Activated T-cell treated with anti-CD3 and anti-CD28 coated beads for 4 hours (primary cell): Measurements from ENCODE around the gene MBP.

Experiments
- DNase-seq: peaks from one replicate; pipeline ENCODE4 v3.0.0-alpha.2; 2020

MBP gene

GRCh38 chr18:77065221-77065981 is 67.2 kb downstream of the MBP start:
- no peak for DNase-seq

- DNase-seq: peak; percentile 57
Measured at GRCh38 chr18:77063260-77063659, 69.3 kb downstream of the MBP start.

DNA sequence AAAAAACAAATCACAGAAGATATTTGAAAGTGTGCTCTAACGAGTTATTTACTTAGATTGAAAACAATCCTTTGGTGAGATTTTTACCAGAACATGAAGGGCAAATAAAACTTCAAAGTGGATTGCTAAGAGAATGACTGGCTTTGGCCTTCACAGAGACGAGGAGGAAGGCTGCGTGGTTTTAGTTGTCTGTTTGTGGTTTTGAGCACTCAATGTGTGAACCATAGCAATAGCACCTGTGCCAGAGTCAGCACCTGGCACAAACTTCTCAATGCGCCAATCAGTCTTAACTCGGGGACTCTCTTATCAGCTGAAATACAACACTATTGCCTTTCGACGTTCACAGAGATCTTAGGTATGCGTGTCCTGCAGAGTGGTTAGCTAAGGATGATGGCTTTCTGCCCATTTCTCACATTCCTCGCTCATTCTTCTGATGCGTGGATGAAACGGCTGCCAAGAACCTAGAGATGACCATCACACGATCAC is 70.0 kb downstream of the MBP start:
- no peak for DNase-seq

- DNase-seq: no peak
Measured at GRCh38 chr18:77061946-77062517, 70.6 kb downstream of the MBP start.

DNA sequence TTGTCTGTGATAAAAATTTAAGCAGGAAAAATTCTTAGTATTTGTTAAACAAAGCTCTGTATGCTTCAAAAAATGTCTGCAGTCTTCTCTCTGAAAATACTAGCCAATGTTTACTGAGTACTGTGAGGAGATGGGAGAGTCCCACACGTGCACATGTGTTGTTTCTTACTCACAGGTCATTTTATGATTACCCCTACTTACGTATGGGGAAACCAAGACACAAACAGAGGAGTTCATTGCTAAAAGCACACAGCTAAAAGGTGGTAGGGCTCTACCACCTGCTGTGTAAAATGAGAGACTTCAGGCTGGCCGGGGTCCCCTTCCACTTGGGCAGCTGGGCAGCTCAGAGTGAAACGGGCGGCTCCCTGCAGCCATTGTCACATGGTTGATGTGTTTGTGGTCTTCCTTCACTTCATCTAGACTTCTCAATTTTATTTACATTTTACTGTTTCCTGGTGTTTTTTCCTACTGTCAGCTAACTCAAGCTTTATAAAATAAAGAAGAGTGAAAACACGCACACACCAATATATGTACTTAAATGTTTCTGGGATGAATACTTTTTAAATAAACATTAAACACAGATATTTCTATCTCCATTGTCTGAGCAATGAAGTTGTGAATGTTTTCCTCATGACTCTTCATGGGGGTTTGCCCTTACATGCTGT is 71.2 kb downstream of the MBP start:
- DNase-seq: no peak

GRCh38 chr18:77060151-77060550 is 72.4 kb downstream of the MBP start:
- no peak for DNase-seq

DNA sequence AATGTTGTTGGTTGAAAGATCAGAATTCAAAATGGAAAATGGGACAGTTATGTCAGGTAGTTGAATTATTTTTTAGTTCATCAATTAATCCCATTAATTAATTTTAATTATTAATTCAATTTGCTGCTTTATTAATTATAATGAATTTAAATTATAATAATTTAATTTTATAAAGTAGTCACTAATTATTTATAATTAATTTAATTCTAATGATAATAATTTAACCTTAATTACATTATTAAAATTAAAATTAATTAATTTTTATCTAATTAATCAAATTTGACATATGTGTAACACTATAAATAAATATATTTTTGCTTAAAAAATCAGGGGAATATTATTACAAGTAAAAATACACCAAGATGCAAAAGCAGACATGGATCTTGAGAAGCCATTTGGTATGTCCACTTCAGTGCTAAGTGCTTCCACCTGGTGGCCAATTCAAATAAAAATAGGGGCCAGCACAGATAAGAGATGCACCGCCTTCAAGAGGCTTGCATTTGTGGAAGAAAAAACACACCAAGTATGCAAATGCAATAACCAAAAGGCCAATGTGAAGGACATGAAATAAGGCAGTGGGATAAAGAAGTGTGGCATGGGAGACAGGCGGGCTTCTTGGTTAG is 73.2 kb downstream of the MBP start:
- DNase-seq: no peak

GRCh38 chr18:77058290-77058835 is 74.2 kb downstream of the MBP start:
- DNase-seq: no peak

- DNase-seq: no peak
Measured at GRCh38 chr18:77057006-77057395, 75.6 kb downstream of the MBP start.

GRCh38 chr18:77056344-77057005 is 76.1 kb downstream of the MBP start:
- DNase-seq: no peak

- DNase-seq: no peak
Measured at GRCh38 chr18:77055429-77056300, 76.9 kb downstream of the MBP start.

- DNase-seq: peak; percentile 48
Measured at GRCh38 chr18:77054606-77055428, 77.8 kb downstream of the MBP start.

GRCh38 chr18:77054288-77054605 is 78.3 kb downstream of the MBP start:
- DNase-seq: no peak

DNA sequence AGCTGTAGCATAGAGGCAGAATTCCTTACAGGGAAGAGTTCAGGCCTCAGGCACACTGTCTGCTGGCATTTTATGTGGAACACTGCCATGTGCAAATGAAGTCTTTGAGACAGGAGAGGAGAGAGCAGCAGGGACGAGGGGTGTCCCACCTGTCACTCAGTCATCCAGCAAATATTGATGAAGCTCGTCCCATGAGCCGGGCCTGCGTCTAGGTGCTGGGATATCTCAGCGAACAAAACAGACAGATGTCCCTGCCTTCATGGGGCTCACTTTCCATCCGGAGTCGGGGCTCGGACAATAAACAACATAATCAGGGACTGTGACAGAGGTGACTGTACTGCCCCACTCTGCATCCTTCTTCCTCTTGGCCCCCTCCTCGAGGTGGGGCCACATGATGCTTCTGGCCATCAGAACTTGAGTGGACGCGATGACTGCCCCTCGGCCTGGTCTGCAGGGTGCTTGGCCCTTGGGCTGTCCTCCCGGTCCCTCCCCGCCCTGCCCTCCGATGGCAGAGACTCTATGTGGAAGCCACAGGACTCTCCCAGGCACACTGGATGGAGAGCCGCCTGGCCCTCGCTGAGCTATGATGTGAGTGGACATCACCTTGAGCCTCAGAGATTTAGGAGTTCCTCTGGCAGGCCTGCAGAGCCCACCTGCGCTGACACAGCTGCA is 78.8 kb downstream of the MBP start:
- DNase-seq: no peak

- no peak for DNase-seq
Measured at GRCh38 chr18:77052983-77053309, 79.6 kb downstream of the MBP start.

DNA sequence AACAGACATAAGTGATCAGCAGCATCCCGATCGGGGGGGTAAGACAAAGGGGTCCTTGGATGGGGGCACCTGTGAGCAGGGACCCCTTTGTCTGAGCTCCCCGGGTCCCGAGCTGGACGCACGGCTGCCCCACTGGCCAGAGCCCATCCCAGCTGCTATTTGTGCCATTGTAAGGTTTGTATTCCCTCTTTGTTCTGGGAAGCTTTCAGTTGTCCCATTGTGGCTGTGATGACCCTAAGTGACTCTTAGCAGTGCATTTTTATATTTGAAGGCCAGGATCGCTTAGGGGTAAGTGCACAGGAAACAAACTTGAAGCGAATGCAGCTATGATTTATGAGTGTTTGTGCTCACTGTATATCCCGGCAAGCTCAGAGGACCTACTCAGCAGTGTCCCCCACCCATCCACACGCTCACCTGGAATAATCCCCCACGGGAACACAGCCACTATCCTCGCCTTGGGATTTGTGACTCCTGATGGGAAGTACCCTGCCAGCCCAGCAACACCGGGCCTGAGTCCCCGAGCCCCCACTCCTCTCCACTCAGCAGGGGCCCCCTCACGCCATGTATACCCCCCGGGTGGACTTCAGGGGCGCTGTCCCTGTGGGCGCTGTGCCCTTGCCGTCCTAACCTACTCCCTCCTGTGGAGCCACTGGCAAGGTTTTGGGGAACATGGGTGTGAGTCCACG is 80.1 kb downstream of the MBP start:
- DNase-seq: no peak

DNA sequence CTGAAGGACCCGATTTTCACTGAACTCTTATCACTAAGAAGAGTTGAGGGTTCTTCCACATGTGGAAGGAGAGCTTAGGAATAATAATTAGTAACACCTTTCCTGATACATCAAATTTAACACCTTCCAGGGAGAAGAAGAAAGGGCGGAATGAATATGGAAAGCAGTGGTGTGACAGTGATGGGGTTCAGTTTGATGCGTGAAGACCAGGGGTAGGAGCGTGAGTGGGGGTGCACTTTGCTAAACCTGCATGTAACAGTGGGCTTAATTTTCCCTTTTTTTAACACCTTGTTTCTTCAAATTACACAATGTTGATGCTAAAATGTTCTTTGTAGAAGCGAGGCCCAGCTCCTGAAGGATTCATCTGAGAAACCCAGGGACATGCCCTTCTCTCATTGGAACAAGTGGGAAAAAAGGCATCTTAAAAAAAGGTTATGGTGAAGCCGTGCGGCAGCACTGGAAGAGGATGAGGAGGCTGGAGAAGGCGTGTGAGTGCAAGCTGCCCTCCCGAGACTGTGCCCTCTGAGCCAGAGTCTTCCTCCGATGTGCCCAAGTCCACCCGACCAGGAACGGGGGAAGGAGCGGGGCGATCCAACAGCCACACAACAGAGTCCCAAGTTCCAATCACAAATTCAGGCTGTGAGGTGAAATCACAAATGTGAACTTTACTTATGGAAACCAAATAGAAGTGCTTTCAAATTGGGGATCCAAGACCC is 80.8 kb downstream of the MBP start:
- no peak for DNase-seq

DNA sequence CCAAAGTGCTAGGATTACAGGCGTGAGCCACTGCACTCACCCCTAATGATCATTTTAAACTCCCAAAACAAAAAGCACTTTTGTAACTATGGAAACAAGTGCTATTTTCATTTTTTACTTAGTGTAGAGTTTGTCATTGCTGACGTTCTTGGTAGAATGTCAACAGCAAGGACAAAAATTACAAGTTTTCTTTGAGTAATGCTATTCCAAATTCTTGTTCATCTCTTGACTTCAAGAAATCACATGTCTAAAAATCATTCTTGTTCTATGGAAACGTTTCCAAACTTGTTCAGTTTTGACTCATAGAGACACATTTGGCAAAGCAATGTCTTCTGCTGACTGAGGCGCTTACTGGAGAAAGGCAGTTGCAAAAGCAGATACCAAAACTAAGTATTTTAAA is 82.6 kb downstream of the MBP start:
- no peak for DNase-seq

DNA sequence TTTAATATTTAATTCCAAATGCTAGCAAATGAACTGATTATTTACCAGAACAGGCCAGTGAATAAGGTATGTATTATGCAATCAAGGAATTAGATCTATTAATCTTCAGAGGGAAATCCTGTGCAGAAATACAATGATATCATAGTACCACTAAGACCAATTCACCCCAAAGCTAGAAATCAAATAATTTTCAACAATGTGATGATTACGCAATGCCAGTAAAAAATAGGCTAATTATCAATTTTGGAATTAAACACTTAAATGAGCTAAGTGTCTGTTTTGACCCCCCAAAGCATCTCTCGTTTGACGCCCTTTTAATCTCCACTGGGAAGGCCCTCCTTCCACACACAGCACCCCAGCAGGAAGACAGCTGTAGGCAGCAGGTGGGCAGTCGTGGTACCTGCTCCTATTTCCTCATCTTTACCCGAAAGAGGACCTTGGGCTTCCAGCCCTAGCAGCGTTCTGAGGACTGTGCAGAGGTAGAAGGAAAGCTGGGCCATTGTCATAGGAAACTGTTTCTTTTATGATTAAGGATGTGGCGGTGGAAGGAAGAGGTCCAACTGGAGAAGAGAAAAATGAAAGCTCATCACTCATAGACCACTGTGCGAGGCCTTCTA is 84.7 kb downstream of the MBP start:
- no peak for DNase-seq
